SH-SY5Y (cell line): ENCODE measurements around the gene LSM14A.

Source experiments
- GATA2 ChIP-seq: IDR thresholded peaks from 2 replicates; pipeline ENCODE4 v1.6.1; 2011; ENCODE audit warnings: mild to moderate bottlenecking, low read depth, low read length
- GATA3 ChIP-seq: IDR thresholded peaks from 2 replicates; pipeline ENCODE4 v1.6.1; 2011; ENCODE audit warnings: low read depth, mild to moderate bottlenecking, low read length, moderate library complexity

GRCh38 chr19:34218818-34219164 is 46.5 kb downstream of the LSM14A start:
- TF ChIP-seq GATA2 (no peak), GATA3 (no peak)
